Fibroblast of gingiva (primary cell): ENCODE results near the gene TMEM132A.

Source experiments
- DNase-seq: peaks from one replicate; pipeline ENCODE4 v3.0.0-alpha.2; 2011; ENCODE audit warnings: low read depth

TMEM132A gene, protein sequence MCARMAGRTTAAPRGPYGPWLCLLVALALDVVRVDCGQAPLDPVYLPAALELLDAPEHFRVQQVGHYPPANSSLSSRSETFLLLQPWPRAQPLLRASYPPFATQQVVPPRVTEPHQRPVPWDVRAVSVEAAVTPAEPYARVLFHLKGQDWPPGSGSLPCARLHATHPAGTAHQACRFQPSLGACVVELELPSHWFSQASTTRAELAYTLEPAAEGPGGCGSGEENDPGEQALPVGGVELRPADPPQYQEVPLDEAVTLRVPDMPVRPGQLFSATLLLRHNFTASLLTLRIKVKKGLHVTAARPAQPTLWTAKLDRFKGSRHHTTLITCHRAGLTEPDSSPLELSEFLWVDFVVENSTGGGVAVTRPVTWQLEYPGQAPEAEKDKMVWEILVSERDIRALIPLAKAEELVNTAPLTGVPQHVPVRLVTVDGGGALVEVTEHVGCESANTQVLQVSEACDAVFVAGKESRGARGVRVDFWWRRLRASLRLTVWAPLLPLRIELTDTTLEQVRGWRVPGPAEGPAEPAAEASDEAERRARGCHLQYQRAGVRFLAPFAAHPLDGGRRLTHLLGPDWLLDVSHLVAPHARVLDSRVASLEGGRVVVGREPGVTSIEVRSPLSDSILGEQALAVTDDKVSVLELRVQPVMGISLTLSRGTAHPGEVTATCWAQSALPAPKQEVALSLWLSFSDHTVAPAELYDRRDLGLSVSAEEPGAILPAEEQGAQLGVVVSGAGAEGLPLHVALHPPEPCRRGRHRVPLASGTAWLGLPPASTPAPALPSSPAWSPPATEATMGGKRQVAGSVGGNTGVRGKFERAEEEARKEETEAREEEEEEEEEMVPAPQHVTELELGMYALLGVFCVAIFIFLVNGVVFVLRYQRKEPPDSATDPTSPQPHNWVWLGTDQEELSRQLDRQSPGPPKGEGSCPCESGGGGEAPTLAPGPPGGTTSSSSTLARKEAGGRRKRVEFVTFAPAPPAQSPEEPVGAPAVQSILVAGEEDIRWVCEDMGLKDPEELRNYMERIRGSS

DNA sequence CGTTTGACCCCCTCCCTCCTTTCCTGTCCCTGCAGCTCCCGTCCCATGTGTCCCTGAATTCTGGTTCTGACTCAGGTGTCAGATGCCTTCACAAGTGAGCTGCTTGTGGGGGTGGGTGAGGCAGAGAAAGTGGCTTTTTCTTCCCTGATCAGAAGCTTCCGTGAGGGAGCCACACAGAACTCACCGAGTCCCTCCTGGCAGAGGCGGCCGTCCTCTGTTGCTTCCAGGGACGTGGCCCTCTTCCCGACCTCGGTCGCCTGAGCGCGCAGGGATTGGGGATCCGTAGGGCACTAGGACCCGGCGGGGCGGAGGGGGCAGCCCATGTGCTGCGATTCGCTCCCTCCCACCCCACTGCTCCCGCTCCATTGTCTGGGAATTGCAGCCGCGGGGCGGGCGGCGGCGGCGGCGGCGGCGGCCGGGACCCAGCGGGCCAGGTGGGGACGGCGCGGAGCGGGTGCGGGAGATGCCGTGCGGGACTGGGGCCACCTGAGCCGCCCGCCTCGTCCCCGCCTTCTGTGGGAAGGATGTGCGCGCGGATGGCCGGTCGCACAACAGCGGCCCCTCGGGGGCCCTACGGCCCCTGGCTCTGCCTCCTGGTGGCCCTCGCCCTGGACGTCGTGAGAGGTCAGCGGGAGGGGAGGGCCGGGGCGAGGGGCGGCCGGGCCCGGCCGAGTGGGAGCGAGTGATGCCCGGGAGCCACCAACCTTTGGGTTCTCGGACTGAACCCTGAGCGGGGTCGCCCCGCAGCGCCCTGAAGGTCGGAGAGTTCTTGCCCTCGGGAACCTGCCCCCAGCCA lies at the start of gene TMEM132A:
Gene TMEM132A, plus strand, starts transcription at position 351 of the 796 bp plus-strand sequence. Its CDS starts 174 bp downstream, at position 525.
- DNase-seq = peak; percentile 54

DNA sequence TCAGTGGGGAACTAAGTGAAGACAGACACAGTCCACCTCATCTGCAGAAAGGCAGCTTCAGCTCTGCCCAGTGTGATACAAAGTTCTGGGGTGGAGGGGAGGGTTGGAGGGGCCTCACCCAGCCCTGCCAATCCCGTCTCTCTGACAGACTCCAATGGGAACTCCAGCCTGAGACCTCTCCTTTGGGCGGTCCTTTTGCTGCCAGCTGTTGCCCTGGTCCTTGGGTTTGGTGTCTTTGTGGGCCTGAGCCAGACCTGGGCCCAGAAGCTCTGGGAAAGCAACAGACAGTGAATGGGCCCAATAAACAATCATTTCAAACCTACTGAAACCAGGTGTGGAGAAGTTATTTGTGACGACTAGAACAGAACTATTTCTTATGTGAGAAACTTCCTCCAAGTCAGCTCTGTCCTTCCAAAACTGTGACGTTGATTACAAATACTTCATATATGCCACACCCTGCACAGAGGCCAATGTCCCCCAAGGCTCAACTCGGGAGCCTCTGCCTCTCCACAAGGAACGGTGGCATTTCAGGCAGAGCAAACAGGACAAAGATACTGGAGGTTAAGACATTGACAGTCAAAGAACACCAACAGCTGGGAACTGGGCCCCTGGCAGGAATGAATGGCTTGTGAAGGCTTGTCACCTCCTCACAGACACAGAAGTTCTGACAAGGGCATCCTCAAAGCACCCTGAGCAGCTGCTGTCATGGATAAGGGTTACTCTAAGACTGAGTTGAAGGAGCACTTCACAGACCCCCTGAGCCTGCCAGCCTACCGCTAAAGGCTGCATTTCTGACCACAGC lies 48.7 kb upstream of the TMEM132A start:
- DNase-seq = no peak

DNA sequence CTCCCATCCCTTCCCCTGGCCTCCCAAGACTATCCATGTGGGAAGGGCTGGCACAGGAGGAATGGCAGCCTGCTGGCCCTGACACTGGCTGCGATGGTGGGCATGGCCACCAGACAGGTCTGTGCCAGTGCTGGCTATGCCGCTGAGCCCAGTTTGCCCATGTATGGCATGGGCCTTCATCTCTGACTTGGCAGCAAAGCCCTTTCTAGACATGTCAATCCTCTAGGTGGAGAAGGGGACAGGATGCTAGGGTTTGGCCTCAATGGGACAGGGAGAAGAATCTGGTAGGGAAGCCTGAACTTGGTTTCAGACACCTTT lies 48.1 kb upstream of the TMEM132A start:
- no peak for DNase-seq

DNA sequence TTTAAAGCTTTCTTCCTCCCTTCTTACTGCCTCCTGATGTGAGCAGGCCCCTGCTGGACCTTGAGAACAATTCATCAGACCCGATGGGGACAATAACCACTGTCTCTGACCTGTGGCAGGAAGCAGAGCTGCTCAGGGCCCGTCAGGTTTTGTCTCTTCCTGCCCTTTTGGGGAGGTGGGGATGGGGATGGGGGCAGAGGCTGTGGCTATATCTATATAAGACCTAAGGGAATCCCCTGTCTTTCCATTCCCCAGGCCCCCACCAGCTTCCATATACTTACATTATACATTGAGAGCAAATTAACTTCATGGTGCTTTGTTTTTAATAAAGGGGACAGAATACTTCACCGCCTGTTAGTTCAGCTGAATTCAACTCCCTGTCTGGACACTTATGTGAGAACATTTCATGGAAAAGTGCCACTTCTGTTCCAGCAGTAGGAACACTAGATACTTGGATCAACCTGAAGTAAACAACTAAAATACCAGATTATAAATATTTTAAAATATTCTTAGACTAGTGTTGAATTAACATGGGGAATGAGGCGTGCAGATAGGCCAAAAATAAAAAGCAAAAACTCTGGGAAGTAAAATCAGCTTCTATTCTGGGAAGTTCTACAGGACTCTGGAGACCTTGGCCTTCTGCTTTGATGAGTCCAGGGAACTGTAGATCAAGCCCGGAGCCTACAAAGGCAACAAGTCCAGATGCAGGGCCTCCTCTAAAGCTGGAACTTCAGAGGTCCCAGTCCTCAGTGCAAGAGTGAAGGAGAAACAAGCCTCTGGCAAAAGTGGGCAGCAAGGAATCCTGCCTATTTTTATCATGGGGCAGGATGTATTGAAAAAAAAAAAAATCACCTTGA lies 45.8 kb upstream of the TMEM132A start:
- no peak for DNase-seq

DNA sequence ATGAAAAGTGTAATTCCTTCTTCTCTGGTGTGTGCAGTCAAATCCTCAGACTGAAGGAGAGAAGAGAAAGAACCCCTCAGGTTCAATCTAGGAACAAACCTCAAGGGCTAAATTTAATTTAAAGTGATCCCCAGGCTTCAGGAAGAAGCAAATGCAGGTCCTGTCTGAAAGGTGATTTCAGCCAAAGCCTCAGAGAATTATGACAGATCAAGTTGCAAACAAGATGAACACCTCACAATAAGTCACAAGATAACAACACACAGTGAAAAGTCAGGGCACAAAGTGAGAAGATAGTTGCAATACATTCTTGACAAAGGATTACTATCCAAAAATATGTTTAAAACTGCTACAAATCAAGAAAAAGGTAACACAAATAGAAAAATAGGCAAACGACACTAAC lies 45.2 kb upstream of the TMEM132A start:
- DNase-seq = no peak

DNA sequence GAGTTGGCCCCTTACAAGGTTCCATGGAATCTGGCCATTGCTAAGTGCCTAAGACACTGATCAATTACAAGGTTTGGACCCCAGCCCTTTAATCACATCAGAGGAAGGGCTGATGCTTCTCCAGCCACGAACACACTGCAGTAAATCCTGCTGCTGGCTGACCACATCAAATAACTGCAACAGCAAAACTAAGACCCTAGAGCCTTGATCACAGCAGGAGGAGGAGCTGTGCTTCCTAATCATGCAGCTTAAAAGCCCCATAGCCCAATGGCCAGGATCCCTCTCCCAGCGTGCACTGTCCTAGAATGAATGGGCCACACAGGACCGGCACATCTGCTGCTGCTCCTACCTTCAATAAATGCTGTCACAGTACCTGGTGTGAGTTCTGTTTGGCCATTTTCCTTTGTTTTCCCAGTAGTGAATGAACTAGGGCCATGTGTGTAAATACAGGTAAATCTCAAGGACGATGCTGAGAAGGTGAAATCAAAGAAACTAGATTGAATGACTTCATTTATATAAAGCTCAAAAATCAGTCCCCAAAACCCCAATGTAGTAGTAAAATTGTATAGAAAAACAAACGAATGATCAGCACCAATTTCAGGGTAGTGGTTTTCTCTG lies 44.2 kb upstream of the TMEM132A start:
- DNase-seq = no peak

DNA sequence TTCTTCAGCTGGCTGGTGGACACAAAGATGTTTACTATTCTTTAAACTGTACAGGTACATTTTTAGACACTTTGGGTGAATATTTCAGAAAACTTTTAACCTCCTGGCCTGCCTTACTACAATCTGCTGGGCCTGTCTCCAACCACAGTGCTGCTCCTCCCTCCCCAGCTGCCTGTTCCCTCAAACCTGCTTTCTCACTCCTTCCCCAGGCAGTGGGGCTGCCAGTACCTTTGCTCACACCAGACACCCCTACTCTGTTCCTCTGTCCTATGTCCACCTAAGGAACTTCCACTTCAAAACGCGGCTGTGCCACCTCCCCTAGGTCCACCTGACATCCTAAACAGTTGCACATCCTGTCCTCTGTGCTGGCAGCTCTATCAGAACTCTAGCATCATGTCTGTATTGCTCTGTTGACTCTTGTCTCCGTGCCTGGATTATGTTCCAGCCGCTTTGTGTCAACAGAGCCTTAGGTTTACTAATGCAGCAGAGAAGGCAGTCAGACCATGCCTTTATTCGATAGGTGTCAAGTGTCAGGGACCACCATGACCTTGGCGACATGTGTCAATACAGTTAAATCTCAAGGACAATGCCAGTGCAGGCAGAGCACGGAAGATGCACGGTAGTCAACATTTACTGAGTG lies 43.5 kb upstream of the TMEM132A start:
- no peak for DNase-seq

DNA sequence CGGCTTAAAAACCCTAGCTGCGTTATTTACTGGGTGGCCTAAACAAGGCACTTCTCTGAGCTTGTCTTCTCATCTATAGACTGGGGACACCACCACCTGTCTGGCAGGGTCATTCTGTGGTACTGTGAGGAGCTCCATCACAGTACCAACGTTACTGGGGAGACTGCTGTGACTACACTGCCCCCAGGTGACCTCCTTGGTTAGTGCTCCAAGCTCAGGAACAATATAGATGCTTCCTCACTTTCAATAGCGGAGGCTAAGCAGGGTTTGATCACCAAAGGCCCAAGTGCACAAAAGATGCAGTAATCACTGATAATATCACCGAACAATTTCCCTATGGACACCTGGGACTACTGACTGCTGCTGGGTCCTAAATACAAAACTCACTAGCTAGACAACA lies 36.7 kb upstream of the TMEM132A start:
- peak; percentile 24 for DNase-seq

DNA sequence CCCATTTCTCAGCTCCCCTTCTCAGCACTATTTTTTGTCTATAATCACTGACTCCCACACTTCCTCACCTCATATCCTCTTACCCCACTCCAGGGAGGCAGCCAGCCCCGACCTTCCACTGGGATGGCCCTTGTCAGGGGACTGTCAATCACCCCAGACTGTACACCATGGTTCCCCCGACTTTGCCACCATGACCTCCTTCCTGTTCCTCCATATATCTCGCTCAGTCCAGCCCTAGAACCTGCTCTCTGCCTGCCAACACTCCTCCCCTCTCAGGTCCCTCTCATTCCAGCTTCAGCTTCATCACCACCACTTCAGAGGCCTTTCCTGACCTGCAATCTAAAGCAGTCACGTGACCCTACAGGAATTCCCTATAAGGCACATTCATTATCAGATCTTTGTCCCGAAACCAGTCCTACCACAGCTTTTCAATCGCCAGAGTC lies 34.4 kb upstream of the TMEM132A start:
- no peak for DNase-seq

DNA sequence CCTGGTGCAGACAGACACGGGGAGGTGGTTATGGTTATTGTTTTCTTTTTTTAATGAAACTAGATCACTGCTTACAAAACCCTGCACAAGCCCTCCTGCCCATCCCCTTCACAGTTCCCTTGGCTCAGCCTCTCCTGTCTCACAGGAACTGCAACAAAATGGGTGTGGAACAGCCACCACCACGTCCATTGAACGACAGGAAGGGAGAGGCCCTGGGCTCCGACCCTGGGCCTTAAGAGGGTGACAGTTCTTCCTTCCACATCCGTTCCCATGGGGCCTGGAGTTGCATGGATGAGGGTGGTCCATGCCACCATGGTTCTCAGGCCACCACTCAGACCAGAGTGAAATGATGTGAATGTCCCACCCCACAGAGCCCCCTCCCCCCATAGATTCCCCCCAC lies 33.6 kb upstream of the TMEM132A start:
- no peak for DNase-seq

DNA sequence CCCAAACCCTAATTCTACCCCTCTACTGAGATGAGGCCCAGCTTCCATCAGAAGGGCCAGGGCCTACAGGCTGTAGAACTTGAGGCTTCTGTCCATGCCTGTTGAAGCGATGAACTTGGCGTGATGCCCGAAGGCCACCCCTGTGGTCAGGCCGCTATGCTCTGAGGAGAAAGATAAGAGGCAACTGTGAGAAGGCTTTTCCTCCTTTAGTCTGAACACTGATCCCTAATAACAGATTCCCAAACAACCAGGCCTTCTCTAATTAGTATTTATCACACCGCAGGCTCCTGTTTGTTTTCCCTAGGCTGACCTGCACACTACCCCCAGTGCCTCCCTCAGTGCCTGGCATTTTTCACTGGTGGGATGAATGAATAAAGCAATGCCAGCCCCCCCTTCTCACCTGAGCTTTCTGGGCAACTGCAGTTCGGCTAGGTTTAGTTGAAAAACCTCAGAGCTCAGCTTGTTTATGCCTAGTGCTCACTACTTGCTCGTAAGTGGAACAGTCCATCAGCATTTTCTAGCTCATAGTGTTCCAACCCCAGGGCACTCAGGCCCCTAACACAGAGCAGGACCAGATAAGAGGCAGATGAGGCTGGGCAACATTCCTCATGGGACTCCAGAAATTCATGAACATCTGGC lies 33.0 kb upstream of the TMEM132A start:
- DNase-seq = no peak

DNA sequence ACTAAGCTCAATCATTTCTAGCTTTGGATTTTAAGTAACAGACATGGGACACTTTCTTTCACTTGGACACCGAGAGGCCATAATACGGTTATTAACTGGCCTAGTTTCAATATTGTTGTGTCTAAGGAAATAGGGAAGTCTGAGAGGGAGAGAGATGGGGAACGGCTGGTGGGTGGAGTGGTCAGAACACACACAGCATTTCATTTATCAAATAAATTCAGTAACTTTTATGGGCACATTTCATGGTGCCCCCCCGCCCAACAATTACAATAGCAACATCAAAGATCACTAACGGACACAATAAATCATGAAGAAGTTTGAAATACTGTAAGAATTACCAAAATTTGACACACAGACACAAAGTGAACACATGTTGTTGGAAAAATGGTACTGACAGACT lies 28.6 kb upstream of the TMEM132A start:
- no peak for DNase-seq

DNA sequence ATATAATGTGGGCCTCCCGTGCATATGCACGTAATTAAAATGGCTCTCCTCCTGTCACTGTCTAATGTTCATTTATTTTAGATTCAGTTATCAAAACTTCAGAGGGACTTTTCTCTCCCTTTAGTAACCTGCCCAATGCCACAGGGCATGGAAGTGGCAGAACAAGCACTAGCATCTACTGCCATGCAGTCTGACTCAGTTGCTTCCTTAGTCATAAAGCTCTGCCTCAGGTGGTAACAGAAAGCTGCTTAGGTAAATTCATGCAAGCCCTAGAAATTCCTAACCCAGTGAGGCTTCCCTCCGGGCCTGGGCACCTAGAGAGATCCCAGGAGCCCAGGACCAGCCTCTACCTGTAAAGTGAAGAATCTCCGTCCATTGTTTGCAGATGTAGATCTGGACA lies 26.8 kb upstream of the TMEM132A start:
- DNase-seq = no peak

DNA sequence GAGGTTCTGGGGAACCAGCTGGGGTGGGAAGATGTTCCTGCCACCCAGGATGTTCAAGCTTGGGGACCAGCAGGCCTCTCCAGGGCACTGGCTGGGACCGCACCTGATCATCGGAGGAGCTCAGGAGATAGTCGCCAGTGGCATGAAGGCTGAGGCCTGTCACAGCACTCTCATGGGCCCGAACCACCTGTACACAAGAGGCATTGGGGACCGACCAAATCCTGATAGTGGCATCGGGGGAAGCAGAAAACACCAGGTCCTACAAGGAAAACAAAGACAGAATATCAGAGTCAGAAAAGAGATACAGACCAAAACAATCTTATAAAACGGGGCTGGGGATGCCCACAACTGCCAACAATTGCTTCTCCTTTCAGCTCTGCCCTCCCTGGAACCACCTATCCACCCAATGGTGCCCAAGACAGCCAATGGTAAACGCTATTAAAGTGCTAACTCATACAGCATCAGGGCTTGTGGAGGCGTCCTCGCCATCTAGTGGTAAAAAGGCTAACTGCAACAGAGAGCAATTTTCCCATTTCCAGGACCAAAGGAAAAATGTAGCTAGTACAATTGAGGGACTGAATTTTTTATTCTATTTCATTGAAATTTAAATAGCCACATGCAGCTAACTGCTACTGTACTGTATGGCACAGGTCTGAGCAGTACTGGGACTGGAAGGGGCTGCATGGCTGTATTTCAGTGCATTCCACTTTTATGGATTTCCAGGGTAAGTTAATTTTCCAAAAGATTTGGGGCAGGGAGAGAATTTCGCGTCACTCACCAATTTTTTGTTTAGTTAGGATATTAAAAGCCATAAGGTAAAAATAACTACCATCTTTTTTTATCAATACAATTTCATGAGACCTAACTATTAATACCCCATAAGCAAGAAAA lies 25.0 kb upstream of the TMEM132A start:
- peak; percentile 60 for DNase-seq

DNA sequence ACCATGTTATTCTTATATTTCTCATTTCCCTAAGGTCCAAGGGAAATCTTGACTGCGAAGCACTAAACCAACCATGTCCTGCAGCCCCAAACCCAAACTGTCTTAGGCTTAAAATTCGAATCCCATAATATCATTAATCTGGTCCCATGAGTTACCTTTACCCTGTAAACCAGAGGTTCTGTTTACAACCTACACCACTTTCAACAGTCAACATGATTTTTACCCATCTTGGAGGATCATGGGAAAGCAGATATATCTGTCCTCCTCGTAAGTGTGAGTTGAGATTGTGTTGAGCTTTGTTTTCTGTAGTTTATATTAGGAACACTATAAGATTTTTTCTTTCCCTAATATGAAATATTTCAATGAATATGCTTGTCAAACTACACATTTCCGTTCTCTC lies 24.3 kb upstream of the TMEM132A start:
- no peak for DNase-seq

DNA sequence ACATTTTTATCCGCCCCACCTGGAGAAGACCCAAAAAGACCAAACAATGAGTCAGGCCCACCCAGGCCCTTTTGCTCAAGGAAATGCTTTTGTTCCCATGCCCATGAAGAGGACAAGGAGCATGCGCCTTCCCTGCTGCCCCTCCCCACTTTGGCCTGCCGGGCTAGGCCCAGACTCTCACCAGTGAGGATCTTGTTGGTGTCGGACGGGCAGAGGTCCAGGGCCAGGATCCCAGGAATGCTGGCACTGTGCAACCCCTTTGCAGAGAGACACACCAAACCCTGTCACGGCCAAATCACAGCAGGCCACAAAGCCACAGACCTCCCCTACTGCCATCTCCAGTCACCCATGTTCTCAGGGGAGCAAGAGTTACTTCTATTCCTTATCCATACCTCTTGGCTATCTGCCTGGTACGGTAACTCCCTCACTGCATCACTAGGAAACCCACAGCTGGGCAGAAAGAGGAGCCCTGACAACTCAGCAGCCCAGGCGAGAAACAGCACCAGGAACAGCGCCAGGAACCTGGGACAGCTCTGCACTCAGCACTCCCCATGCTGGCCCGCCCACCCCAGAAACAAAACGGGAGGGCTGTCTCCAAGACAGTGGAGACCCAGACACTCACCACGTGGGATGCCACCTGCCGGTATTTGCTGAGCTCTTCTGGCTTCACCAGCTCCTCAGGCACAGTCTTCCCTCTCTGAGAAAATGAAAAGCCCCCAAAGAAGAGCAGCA lies 23.4 kb upstream of the TMEM132A start:
- no peak for DNase-seq

DNA sequence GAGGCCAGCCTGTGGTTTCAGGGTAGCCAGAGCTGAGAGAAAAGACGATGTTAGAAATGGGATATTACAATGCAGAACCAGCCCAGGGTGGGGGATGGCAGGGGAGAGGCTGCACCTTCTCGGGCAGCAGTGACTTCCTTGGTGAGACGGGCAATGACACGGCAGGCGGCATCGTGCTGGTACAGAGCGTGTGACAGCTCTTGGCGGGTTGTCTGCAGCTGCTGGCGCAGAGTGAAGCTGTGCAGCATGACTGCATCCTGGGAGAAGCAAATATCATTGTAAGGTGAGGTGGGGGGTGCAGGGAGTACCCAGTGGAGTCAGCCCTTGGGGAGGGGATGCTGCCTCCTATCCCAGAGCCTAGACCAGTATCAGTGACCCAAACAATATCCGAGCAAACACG lies 21.6 kb upstream of the TMEM132A start:
- DNase-seq = no peak
